Astrocyte of the hippocampus (primary cell): ENCODE data around the gene SLC36A2.
"Not testable (repeated sequence)": the region's sequence is repeated elsewhere in the genome, so short reads cannot be mapped to it uniquely, and the experiment has no call there.

Experiments used
- DNase-seq: peaks from one replicate; pipeline ENCODE4 v3.0.0; 2011; ENCODE audit warnings: low read depth, low spot score

The SLC36A2 gene

DNA sequence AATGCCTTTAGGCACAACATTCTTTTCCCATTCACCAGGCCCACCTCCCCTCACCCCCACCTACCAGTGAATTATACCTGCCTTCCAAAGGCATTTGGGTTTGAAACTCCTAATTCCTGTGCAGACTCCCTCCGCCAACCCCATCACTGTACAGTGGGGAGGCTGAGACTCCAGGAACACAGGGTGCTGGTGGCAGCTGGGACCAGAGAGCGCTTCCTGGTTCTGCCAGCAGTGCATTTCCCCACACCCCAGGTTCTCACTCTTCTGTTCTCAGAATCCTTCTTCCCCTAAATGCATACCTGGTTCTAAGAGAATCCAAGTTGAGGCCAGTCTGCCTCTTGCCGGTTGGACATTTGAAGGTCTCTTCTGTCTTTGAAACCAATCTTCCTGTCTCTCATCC is 21.1 kb downstream of the SLC36A2 start:
- DNase-seq, result no peak

DNA sequence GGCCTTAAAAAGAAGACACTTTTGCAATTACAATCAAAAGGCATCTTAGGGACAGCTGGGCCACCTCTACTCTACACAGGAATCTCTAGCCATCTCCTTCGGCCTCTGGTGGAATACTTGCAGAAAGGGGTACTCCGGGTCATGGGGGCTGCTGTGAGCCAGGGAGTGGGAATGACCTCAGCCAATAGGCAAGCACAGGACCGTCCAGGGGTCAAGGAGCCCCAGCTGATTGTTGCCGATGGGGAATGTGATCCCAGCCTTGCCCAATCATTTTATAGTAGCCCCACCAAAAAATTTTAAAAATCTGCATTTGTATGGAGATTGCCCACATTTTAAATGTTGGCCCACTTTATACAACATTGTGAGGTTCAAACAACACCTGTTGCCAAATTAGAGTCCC is 26.9 kb downstream of the SLC36A2 start:
- DNase-seq, result no peak

DNA sequence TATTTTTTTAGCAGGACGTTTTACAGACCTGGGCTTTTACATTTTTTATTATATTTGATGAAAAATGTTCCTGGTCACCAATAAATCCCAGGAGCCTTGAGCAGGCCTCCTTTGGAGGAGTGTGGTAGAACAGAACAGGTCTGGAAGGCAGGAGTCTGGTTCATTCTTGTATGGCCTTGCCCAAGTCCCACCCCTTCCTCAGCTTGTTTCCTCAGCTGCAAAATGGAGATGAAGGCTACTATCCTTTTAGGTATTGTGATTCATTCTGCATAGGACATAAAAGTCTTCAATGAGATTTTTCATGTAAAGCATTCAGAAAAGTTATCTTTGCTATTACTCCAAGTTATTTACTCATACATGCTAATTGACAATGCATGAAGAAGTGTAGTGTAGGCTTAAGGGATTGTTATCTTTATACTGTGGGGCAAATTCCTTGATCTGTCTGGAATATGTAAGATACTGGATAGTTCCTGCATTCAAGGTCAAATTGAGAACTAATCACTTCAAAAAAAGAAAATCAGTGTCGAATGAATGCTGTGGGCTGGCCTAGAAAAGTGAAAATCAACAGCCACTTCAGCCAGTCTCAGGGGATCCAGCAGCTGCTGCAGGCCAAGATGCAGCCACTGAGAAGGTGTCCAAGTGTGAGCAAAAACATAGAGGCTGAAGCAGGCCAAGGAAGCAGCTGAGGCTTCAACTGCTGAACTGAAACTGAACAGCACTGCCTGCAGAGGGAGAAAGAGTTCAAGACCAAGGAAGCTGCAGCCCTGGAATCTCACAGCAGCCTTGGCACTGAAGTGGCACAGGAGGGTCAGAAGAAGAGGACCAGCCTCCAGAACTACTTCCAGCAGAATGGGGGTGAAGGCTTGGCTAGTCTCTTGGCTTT is 28.3 kb downstream of the SLC36A2 start:
- peak; percentile 19 for DNase-seq

DNA sequence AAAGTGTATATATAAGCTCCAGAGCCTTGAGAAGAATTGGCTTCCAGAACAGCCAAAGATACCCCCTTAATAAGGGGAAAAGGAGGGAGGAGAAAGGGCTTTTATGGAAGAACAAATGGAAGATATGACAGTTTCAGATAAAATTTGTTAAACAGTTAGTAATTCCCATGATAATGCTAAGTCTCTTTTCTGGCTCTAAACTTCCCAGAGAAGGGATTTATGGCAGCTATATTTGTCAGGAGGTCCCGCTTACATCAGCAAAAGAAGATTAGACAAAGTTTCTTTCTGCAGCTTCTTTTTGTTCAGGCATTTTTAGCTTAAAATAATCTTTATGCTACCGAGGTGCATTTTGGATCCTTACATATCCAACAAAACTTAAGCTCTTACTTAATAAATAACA is 29.5 kb downstream of the SLC36A2 start:
- no peak for DNase-seq

DNA sequence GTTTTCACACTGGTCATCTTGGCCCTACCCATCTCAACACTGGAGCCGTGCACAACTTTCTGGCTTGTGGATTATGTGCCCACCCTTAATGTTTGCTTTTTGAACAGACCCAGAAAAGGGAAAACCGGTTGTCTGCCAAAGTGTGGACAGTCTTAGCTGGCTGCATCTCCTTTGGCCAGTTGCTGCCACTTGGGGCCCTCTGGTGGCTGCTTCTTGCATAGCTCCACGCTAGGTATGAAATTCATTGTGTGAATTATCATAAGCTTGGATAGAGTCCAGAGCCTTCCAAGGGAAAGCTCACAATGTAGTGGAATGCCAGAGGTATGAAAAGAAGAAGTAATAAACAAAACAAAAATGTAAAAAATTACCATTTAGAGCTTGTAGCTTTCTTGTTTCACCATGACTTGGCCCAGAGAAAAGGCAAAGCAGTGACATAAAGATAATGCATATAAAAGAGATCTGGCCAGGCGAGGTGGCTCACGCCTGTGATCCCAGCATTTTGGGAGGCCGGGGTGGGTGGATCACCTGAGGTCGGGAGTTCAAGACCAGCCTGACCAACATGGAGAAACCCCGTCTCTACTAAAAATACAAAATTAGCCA is 31.3 kb downstream of the SLC36A2 start:
- DNase-seq, result peak; percentile 72

DNA sequence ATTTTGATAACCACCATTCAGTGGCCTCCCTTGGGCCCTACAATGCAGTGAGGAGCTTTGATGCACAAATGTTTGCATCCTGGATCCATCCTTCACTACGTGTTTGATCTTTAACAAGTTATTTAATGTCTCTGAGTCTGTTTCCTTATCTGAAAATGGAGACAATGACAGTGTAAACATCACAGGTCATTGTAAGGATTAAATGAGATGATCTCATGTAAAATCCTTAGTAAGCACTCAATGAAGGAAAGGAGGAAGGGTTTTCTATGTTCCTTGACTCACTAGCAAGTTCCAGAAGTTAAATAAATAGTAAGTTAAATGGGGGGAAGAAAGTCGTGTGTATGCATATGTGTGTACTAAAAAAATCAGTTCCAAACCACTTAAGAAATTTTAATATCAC is 34.0 kb downstream of the SLC36A2 start:
- no peak for DNase-seq

DNA sequence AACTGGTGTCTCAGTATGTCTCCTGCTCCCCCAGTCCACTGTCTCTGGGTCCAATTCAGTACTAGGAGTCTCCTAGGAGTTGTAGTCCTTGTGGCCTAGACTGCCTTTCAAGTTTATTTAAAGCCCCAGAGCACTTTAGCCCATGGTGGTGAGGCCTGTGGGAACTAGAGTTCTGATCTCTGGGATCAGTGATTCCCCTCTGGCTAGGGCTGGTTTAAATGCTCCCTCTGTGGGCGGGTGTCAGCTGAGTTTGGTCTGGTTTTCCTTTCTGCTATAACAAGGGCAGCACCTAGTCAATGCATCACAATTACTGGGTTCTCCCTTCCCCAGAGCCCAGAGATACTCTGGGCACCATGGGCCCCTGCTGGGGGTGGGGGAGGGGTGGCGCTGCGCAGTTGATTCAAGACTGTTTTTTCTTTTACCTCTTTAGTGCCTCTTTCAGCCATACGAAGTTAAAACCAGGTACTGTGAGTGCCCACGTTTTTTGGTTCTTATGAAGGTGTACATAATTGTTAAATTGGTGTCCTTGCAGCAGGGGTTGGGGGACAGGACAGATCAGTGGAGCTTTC is 34.5 kb downstream of the SLC36A2 start:
- DNase-seq, result no peak

DNA sequence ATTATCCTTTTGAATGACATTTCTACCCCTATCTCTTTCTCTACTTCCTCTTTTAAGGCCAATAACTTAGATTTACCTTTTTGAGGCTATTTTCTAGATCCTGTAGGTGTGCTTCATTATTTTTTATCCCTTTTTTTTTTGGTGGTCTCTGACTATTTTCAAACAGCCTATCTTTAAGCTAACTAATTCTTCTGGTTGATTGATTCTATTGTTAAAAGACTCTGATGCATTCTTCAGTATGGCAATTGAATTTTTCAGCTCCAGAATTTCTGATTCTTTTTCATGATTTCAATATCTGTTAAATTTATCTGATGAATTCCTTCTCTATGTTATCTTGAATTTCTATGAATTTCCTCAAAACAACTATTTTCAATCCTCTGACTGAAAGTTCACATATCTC is 36.4 kb downstream of the SLC36A2 start:
- no peak for DNase-seq

DNA sequence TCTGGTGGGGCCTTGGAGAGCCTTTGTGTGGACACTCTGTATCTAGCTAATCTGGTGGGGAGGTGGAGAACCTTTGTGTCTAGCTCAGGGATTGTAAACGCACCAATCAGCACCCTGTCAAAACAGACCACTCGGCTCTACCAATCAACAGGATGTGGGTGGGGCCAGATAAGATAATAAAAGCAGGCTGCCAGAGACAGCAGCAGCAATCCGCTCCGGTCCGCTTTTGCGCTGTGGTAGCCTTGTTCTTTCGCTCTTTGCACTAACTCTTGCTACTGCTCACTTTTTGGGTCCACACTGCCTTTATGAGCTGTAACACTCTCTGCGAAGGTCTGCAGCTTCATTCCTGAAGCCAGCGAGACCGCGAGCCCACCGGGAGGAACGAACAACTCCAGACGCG is 37.5 kb downstream of the SLC36A2 start:
- not testable (repeated sequence) for DNase-seq

DNA sequence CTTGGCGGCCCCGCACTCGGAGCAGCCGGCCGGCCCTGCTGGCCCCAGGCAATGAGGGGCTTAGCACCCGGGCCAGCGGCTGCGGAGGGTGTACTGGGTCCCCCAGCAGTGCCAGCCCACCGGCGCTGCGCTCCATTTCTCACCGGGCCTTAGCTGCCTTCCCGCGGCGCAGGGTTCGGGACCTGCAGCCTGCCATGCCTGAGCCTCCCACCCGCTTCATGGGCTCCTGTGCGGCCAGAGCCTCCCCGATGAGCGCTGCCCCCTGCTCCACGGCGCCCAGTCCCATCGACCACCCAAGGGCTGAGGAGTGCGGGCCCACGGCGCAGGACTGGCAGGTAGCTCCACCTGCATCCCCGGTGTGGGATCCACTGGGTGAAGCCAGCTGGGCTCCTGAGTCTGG is 38.1 kb downstream of the SLC36A2 start:
- DNase-seq, result not testable (repeated sequence)

DNA sequence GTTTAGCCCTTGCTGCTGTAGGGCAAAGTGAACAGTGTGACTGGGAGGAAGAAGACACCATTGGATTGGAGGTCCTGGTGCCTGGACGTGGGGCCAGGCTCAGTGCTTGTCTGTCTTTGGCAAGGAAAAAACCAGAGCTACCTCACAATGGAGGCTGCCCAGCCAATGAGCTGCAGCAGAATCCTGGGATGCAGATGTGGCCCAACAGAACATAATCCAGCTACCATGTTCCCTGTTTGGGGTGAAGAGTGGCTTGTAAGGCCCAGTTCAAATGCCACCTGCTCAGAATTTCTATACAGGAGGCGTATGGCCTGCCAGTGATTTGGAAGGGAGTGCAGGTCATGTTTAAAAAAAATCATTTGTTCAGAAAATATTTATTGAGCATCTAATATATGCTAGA is 43.7 kb downstream of the SLC36A2 start, which contains the start of gene SLC36A3:
Gene SLC36A3, minus strand, starts transcription at position 101 of the 400 bp plus-strand sequence. CDS start 412 bp downstream, outside the sequence.
- DNase-seq, result no peak

DNA sequence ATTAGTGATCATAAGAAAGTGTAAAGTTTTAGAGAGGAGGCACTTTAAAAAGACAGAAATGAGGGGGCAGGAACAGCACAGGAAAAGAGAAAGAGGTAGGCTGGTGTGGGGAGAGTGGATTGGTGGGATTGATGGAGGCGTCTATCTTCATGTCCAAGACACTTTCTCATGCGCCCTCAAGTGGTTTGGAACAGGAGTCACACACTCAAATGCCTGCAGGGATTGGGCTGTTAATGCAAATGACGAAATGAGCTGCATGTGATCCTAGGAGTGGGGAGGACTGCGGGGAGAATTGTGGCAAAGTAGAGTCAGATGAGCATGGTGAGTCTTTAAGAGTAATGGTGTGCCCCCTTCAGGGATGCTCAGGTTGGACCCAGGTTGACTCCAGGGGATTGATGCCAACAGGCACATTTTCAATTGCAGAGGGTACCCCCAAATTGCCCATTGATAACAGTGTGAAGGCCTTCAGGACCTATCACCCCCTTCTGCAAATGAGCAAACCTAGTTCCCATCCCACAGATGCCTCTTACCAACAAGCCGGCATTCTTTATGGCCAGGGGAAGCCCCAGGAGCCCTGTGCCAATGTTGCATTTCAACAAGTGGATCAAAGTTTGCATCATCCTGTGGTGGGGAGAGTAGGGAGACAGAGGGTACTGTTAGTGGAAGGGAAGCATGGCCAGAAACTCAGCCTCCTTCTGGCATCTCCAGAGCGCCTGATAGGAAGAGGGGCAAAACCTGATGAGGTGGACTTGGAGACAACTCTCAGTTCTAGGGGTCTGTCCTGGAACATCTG is 49.1 kb downstream of the SLC36A2 start:
- DNase-seq, result peak; percentile 51

DNA sequence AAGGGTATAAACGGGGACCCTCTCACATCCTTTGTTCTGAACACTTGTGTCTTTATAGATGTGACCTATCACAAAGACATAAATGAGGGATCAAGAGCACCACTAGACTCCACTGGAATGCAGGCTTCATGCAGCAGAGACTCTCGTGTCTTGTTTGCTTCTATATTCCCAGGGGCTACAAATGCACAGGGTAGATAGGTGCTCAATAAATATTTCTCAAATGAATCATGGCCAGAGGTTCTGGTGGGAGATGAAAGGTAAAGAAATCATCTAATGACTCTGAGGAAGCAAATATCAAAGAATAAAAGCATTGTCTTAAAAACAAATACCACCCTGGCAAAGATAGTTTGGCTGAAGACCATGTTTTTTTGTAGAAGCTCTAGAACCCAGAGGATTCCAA is 50.4 kb downstream of the SLC36A2 start:
- no peak for DNase-seq

DNA sequence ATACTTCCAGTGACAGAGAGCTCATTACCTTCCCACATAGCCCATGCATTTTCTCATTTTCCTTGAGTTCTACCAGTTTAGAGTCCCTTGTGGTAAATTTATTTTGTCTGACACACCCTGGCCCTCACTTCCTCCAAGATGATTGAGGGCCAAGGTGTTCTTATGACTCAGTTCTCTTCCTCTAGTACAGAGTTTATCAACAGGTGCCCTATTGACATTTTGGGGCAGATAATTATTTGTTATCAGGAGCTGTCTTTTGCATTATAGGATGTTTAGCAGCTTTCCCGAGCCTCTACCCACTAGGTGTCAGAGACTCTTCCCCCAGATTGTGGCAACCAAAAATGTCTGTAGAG is 50.9 kb downstream of the SLC36A2 start:
- no peak for DNase-seq

DNA sequence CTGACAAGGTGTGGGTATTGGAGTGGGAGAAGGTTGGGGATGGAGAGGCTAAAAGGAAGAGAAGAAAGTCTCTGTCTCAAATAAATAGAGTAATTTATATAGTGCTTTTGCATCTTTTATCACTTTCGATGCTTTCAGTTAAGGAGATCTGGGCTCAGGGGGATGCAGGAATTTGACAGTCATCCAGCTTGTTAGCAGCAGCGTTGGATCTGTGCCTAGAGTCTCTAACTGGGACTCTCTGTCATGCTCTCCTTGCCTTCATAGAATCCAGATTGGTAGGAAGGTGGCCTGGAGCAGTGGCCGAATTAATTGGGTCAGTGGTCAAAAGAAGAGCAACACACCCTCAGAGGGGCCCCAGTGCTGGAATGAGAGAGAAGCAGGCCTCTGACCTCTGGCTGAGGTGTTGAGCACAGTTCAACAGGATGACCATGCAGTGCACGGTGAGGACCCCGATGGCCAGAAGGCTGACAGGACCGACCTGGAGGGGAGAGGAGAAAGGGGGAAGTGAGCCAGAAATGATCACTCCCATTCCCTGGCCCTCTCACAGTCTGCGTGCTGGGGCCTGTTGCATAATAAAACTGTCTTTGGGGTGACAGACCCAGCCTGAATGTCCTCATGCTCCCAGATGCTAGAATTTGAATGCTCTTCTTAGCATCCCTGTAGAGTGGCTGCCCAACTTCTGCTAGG is 51.4 kb downstream of the SLC36A2 start:
- no peak for DNase-seq

DNA sequence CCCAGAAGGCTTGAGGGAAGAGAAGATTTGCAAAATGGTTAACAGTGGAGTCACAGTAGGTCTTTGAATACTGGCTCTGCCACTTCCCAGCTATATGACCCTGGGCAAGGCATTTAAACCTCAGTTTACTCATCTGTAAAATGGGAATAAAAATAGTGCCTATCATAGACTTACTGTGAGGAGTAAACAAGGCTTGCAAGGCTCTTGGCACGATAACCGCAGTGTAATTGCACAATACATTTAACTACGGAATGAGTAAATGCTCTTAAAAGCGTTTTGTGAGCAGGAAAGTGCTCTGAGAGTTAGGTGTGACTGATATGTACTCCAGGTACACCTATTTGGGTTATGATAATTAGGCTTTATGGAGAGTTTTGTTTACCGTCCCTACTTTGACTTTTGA is 52.2 kb downstream of the SLC36A2 start:
- DNase-seq, result no peak

DNA sequence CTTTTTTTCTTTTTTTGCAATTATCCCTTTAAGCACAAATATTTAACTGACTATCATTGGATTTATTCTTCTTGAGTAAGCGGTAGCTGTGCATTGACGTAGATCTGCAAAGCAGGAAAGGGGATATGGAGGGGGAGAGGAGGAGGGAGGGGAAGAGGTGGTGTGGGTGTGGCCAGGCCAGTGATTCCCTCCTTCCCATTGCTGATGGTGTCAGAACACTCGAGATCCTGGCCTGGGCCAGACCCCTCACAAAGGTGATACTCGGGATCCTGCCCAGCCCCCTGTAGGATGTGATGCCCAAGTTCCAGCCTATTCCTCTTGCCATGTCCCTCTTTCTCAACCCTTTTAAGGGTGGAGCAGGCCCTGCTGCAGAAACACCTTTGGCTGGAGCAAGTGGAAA is 53.7 kb downstream of the SLC36A2 start:
- DNase-seq, result no peak

DNA sequence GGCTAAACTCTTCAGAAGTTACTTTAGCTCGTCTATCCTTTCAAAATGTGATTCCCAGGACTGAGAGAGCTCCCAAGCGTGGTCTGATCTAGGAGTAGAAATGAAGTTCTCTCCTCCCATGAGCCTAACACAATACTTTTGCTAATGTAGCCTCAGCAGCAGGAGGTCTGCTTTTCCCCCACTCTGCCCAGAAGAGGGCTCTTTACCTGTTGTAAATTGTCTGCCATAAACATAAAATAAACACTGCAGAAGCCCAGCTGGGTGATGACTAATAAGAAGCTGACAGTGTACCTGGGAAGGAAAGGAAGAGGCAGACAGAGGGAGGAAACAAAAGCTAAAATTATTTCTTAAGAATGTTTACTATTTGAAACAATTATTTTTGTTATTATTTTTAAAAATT is 59.2 kb downstream of the SLC36A2 start:
- DNase-seq, result no peak

DNA sequence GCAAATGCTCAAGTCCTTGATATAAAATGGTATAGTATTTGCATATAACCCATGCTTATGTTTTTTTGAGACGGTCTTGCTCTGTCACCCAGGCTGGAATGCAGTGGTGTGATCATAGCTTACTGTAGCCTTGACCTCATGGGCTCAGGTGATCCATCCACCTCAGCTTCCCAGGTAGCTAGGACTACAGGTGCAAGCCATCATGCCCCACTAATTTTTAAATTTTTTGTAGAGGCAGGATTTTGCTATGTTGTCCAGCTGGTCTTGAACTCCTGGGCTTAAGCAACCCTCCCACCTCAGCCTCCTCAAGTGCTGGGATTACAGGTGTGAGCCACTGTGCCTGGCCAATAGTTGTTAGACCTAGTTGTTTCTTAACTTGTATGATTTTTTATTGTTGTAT is 61.1 kb downstream of the SLC36A2 start:
- DNase-seq, result no peak

DNA sequence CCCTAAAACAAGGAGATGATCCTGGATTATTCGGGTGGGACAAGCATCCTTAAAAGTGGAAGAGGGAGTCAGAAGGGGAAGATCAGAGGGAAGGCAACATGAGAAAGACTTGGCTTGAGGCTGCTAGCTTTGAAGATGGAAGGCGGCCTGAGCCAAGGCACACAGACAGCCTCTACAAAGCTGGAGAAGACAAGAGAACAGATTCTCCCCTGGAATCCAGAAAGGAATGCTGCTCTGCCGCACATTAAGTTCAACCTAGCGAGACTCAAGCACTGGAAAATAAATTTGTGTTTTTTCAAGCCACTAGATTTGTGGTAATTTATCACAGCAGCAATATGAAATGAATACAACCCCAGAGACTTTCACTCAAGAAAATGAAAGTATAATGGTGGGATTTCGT is 61.7 kb downstream of the SLC36A2 start:
- no peak for DNase-seq

DNA sequence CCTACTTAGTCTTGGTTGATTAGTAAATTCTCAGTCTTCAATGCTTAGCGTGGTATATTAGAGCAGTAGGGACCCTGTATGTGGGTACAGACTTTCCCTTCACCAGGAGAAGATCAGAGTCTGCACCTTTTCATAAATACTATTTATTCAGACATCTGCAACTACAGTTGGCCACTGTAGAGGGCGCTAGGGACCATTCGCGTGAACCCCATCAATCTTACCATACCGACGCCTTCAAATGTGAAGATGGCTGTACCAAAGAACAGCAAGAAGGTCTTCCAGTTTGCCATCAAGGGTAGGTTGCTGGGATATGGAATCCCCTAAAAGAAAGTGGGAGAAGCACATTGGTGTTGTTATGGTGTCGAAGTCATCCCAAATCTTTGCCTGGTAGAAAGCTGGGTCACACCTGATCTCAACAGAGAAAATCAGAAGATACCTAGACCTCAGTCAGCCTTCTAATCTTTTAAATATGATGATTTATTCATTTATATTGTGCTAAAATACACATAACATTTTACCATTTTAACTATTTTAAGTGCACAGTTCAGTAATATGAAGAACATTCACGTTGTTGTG is 62.9 kb downstream of the SLC36A2 start:
- DNase-seq, result no peak
